ENCODE measurements around the gene TMEM106C.

The TMEM106C gene

GRCh38 chr12:47967461-47968321 lies 4.3 kb downstream of the TMEM106C start:
- in situ Hi-C loops (cut with MboI; ENCODE audit: low sequenced_read_pairs, unreplicated experiment), result loop anchor here (25.0 kb wide), 1 partner anchor 195 kb away; the partner anchor contains the start of gene ASB8
- no peak for TF ChIP-seq CTCF (IDR thresholded peaks at IDR 0.05; ENCODE audit: borderline replicate concordance, control extremely low read depth, extremely low read depth, insufficient read depth, missing control alignments)
- no peak for DNase-seq (ENCODE audit: low spot score)

GRCh38 chr12:47969845-47970244 lies 6.4 kb downstream of the TMEM106C start:
- in situ Hi-C loops (cut with MboI; ENCODE audit: low sequenced_read_pairs, unreplicated experiment), result loop anchor here (25.0 kb wide), 1 partner anchor 192 kb away; the partner anchor contains the start of gene ASB8
- no peak for DNase-seq (ENCODE audit: low spot score)
- no peak for TF ChIP-seq CTCF (IDR thresholded peaks at IDR 0.05; ENCODE audit: borderline replicate concordance, control extremely low read depth, extremely low read depth, insufficient read depth, missing control alignments)

- DNase-seq (ENCODE audit: low spot score), result no peak
- in situ Hi-C loops (cut with MboI; ENCODE audit: low sequenced_read_pairs, unreplicated experiment), result loop anchor here (25.0 kb wide), 1 partner anchor 191 kb away; the partner anchor contains the start of gene ASB8
- no peak for TF ChIP-seq CTCF (IDR thresholded peaks at IDR 0.05; ENCODE audit: borderline replicate concordance, control extremely low read depth, extremely low read depth, insufficient read depth, missing control alignments)
These were observed 7.4 kb downstream of the TMEM106C start for GRCh38 chr12:47970843-47971242.

- no peak for DNase-seq (ENCODE audit: low spot score)
- TF ChIP-seq CTCF (IDR thresholded peaks at IDR 0.05; ENCODE audit: borderline replicate concordance, control extremely low read depth, extremely low read depth, insufficient read depth, missing control alignments), result no peak
- in situ Hi-C loops (cut with MboI; ENCODE audit: low sequenced_read_pairs, unreplicated experiment), result loop anchor here (25.0 kb wide), 1 partner anchor 189 kb away; the partner anchor contains the start of gene ASB8
These were observed 9.5 kb downstream of the TMEM106C start for GRCh38 chr12:47972895-47973294.

GRCh38 chr12:47973870-47974269 lies 10.5 kb downstream of the TMEM106C start:
- no peak for DNase-seq (ENCODE audit: low spot score)
- in situ Hi-C loops (cut with MboI; ENCODE audit: low sequenced_read_pairs, unreplicated experiment), result loop anchor here (25.0 kb wide), 1 partner anchor 188 kb away; the partner anchor contains the start of gene ASB8

More at GRCh38 chr12:47973870-47974269, 10.5 kb downstream of the TMEM106C start:
- no peak for TF ChIP-seq CTCF (IDR thresholded peaks at IDR 0.05; ENCODE audit: borderline replicate concordance, control extremely low read depth, extremely low read depth, insufficient read depth, missing control alignments)
